Panc1 (cell line): ENCODE data around the gene LMAN1L. TPM values are rescaled to one million over a fixed set of nuclear protein-coding genes. Genes with fewer than 3 reads are reported as not detected.

ENCODE experiments used
- ATAC-seq: fragments of 200-7000 bp; cut with Tn5 transposase; 2 replicates; pipeline ENCODE4 v1.9.1; 2020; ENCODE audit warnings: mild to moderate bottlenecking, moderate library complexity
- BruUV-seq: library from RNA; stranded (reverse); fragments of 400-500 nt; replicated peaks from 2 replicates; lab custom pipeline; 2021; lab: Mats Ljungman, UMichigan
- CTCF ChIA-PET: fragments of 300-600 bp; sonication (Branson Sonifier 250); formaldehyde crosslinking; loops from one replicate; lab custom pipeline; 2022; ENCODE audit warnings: antibody characterized with exemption; lab: Charles Lee
- POLR2A ChIA-PET: fragments of 300-600 bp; sonication (Branson Sonifier 250); formaldehyde crosslinking; loops from one replicate; lab custom pipeline; 2022; ENCODE audit warnings: antibody characterized with exemption; lab: Charles Lee
- DNase-seq: peaks from one replicate; pipeline ENCODE4 v3.0.0-alpha.2; 2010; ENCODE audit warnings: low read depth, low spot score
- H3K27ac ChIP-seq: 2 replicates; pipeline ENCODE4 v1.5.1; 2011; ENCODE audit warnings: mild to moderate bottlenecking, low read length, inconsistent platforms
- H3K27me3 ChIP-seq: fragments of 200-500 bp; sonication (Bioruptor generic); 2 replicates; pipeline ENCODE4 v1.6.0; 2014; ENCODE audit warnings: low read length, inconsistent platforms; ENCODE audit not compliant: control insufficient read depth, insufficient read depth
- H3K36me3 ChIP-seq: fragments of 200-500 bp; sonication (Bioruptor generic); 2 replicates; pipeline ENCODE4 v1.5.1; 2014; ENCODE audit warnings: inconsistent platforms, mild to moderate bottlenecking, low read length, moderate library complexity; ENCODE audit not compliant: control insufficient read depth, insufficient read depth
- H3K4me1 ChIP-seq: 2 replicates; pipeline ENCODE4 v1.5.1; 2011; ENCODE audit warnings: inconsistent platforms, mild to moderate bottlenecking, low read length, moderate library complexity; ENCODE audit not compliant: control insufficient read depth, insufficient read depth
- H3K4me3 ChIP-seq, 2 experiments: 2 replicates each; pipeline ENCODE4 v1.5.1; 2011 to 2012; ENCODE audit warnings: low read depth in 2 of 2, low read length in 2 of 2, mild to moderate bottlenecking in 2 of 2, inconsistent platforms in 1 of 2, moderate library complexity in 1 of 2
- H3K9me3 ChIP-seq: fragments of 200-500 bp; sonication (Bioruptor generic); 2 replicates; pipeline ENCODE4 v1.5.1; 2014; ENCODE audit warnings: low read depth, mild to moderate bottlenecking, inconsistent platforms, low read length, moderate library complexity; ENCODE audit not compliant: control insufficient read depth, insufficient read depth
- POLR2AphosphoS5 ChIP-seq: IDR thresholded peaks from 2 replicates; pipeline ENCODE4 v1.6.1; 2012; ENCODE audit warnings: mild to moderate bottlenecking, low read depth, low read length, moderate library complexity
- SIN3A ChIP-seq: IDR thresholded peaks from 2 replicates; pipeline ENCODE4 v1.6.1; 2012; ENCODE audit warnings: low read depth, mild to moderate bottlenecking, low read length, moderate library complexity, borderline replicate concordance; ENCODE audit not compliant: insufficient read depth
- TCF7L2 ChIP-seq: IDR thresholded peaks from 2 replicates; pipeline ENCODE4 v1.6.1; 2011; ENCODE audit warnings: mild to moderate bottlenecking, low read depth, low read length, inconsistent platforms
- in situ Hi-C: cut with HindIII; loops from 2 replicates; pipeline ENCODE4 v1.10.0; 2016; ENCODE audit warnings: low sequenced_read_pairs, low pct_unique_long_range_greater_than_20kb
- intact Hi-C: fragments of 100-400 bp; cut with micrococcal nuclease; formaldehyde crosslinking; loops from one replicate; pipeline ENCODE4 v1.10.0; 2022; ENCODE audit not compliant: unreplicated experiment
- total RNA-seq: library from RNA; stranded (reverse); gene quantifications from one replicate; pipeline ENCODE4 v1.2.1, GENCODE V29; 2021; ENCODE audit not compliant: unreplicated experiment
- TF ChIP-seq, protein P1 (sequence below), 2 experiments: IDR thresholded peaks; 2 replicates each; pipeline ENCODE4 v1.6.1; 2011 to 2012; ENCODE audit warnings: low read depth in 2 of 2, control low read depth in 1 of 2, low read length in 1 of 2, mild to moderate bottlenecking in 1 of 2, moderate library complexity in 1 of 2; ENCODE audit not compliant: insufficient read depth in 1 of 2

The LMAN1L gene
- total RNA-seq, 1 experiment from 2014 or later: not detected

- DNase-seq (no peak), ATAC-seq (peak; percentile 70)
- H3K4me1 ChIP-seq: no peaks in the 10 kb centered on the region; the same call in 1 of the 2 replicates
- H3K4me3 ChIP-seq: no peak overlapping the region
- no peak overlapping the region for H3K27ac ChIP-seq
- H3K9me3 ChIP-seq: no peaks in the 10 kb centered on the region
- intact Hi-C loops: no loop called here
- no TSS peak for BruUV-seq
- H3K27me3 ChIP-seq: peaks cover 2% of the 10 kb centered on the region; the same call in 1 of the 2 replicates
- POLR2A ChIA-PET: no interaction called here
- CTCF ChIA-PET: interaction anchor here (0.5 to 1.2 kb wide), 3 partner anchors 27 to 57 kb away, joined by 3 to 5 read pairs (median 3); no protein-coding TSS in a partner anchor
- in situ Hi-C loops: no loop called here
- no peaks in the 10 kb centered on the region for H3K36me3 ChIP-seq
- TF ChIP-seq POLR2AphosphoS5: no peak
- TF ChIP-seq TCF7L2: no peak
- TF ChIP-seq, protein P1, sequence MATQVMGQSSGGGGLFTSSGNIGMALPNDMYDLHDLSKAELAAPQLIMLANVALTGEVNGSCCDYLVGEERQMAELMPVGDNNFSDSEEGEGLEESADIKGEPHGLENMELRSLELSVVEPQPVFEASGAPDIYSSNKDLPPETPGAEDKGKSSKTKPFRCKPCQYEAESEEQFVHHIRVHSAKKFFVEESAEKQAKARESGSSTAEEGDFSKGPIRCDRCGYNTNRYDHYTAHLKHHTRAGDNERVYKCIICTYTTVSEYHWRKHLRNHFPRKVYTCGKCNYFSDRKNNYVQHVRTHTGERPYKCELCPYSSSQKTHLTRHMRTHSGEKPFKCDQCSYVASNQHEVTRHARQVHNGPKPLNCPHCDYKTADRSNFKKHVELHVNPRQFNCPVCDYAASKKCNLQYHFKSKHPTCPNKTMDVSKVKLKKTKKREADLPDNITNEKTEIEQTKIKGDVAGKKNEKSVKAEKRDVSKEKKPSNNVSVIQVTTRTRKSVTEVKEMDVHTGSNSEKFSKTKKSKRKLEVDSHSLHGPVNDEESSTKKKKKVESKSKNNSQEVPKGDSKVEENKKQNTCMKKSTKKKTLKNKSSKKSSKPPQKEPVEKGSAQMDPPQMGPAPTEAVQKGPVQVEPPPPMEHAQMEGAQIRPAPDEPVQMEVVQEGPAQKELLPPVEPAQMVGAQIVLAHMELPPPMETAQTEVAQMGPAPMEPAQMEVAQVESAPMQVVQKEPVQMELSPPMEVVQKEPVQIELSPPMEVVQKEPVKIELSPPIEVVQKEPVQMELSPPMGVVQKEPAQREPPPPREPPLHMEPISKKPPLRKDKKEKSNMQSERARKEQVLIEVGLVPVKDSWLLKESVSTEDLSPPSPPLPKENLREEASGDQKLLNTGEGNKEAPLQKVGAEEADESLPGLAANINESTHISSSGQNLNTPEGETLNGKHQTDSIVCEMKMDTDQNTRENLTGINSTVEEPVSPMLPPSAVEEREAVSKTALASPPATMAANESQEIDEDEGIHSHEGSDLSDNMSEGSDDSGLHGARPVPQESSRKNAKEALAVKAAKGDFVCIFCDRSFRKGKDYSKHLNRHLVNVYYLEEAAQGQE (IDR thresholded peaks at IDR 0.05; ENCODE audit: insufficient read depth in 1 of 2, low read depth in 2 of 2, low read length in 1 of 2): 0 out of 4 replicates have a peak, but pooled peaks of 1 of the 2 experiments have one; percentile 10
These were observed 15.0 kb downstream of the LMAN1L start for GRCh38 chr15:74827614-74828013.

- DNase-seq (no peak), ATAC-seq (no peak)
- Histone ChIP-seq H3K4me1 (no peaks in the 10 kb centered on the region; the same call in 1 of the 2 replicates), H3K27me3 (peaks cover 2% of the 10 kb centered on the region; the same call in 1 of the 2 replicates), H3K4me3 (no peak overlapping the region), H3K27ac (no peak overlapping the region), H3K36me3 (no peaks in the 10 kb centered on the region), H3K9me3 (no peaks in the 10 kb centered on the region)
- CTCF ChIA-PET: no interaction called here
- POLR2A ChIA-PET: no interaction called here
- BruUV-seq: no TSS peak
- intact Hi-C loops (no loop called here), in situ Hi-C loops (no loop called here)
- TF ChIP-seq, protein P1 (IDR thresholded peaks at IDR 0.05; ENCODE audit: insufficient read depth in 1 of 2, low read depth in 2 of 2, low read length in 1 of 2): no peak
- TF ChIP-seq POLR2AphosphoS5 (no peak), SIN3A (no peak), TCF7L2 (no peak)
These were observed 16.2 kb downstream of the LMAN1L start for GRCh38 chr15:74828835-74829234.
